Prostate gland (tissue), 2 donors: ENCODE measurements around the gene COL23A1.

Experiments used
- POLR2AphosphoS5 ChIP-seq: sonication (generic); formaldehyde crosslinking; IDR thresholded peaks from one replicate; pipeline ENCODE4 v1.6.1; 2017; ENCODE audit warnings: antibody characterized with exemption
- TF ChIP-seq, protein P1 (sequence below), 4 experiments: fragments of 200-600 bp in 2 of 4; fragments of 450-650 bp in 2 of 4; sonication (generic) in 2 of 4; IDR thresholded peaks; 1 replicate in 3 of 4; 2 replicates in 1 of 4; pipeline ENCODE4 v1.5.1; 2016 to 2019; ENCODE audit warnings: antibody characterized with exemption in 4 of 4, mild to moderate bottlenecking in 2 of 4, moderate library complexity in 2 of 4

- TF ChIP-seq, protein P1, sequence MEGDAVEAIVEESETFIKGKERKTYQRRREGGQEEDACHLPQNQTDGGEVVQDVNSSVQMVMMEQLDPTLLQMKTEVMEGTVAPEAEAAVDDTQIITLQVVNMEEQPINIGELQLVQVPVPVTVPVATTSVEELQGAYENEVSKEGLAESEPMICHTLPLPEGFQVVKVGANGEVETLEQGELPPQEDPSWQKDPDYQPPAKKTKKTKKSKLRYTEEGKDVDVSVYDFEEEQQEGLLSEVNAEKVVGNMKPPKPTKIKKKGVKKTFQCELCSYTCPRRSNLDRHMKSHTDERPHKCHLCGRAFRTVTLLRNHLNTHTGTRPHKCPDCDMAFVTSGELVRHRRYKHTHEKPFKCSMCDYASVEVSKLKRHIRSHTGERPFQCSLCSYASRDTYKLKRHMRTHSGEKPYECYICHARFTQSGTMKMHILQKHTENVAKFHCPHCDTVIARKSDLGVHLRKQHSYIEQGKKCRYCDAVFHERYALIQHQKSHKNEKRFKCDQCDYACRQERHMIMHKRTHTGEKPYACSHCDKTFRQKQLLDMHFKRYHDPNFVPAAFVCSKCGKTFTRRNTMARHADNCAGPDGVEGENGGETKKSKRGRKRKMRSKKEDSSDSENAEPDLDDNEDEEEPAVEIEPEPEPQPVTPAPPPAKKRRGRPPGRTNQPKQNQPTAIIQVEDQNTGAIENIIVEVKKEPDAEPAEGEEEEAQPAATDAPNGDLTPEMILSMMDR (IDR thresholded peaks at IDR 0.05) = no peak
- no peak for TF ChIP-seq POLR2AphosphoS5
Measured at GRCh38 chr5:178272591-178272990, 317.6 kb downstream of the COL23A1 start.
